ENCODE measurements around the gene KIAA0930. TPM values are rescaled to one million over a fixed set of nuclear protein-coding genes. Genes with fewer than 3 reads are reported as not detected.
A peak's percentile ranks its signal among the peaks of the same experiment; 100 is the strongest.

Gene KIAA0930
- total and polyA plus RNA-seq, 3 donors from 2014 or later, result 62.4 to 77.5 (median 62.9) TPM

DNA sequence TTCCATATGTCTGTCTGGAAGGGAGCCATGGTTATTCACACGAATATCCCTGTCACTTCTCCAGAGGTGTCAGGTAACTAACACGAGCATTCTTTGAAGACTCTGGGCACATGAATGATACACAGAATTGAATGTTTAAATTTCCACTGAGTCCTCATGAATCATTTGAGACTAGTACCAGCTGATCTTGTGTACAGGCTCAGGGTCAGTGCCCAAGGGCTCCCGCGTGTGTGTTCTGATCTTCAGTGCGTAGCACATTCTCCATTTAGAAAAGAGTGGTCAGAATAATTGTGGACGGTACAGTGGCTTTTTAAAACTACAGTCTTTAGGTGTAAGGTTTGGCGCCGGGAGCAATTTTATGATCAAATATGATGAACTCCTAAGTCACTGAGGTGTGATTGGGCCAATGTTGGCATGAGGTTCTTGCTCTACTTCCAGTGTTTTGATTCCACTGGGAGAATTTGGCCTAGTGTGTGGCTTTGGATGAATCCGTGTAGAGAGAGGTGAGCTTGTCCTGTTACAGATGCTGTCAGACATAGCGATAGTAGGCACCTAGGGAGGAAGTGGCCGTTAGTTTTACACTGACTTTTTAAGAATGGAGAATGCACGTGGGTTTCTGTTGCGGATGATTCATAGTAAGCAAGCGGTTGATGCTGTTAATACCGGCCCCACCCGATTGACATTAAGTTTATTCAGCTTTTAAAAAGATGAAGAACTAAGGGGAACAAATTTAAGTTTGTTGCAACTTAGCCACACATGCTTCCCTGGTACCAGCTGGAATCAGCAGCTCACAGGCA, 54.8 kb downstream of the KIAA0930 start:
- Histone ChIP-seq H3K4me3 (no peak overlapping the region), H3K27me3 (no peaks in the 10 kb centered on the region), H3K36me3 (ENCODE audit: low read depth, missing control alignments) (no peaks in the 10 kb centered on the region), H3K4me1 (peaks cover 17% of the 10 kb centered on the region), H3K27ac (no peak overlapping the region), H3K9me3 (no peaks in the 10 kb centered on the region)
- no peak for TF ChIP-seq CTCF (IDR thresholded peaks at IDR 0.05)
- TF ChIP-seq POLR2A (IDR thresholded peaks at IDR 0.05), result no peak
- 86 to 90% methylated on average over 16 of the region's 16 CpGs for WGBS, 2 donors
- DNase-seq, result peak; percentile 13
- intact Hi-C loops (cut with DNase I; ENCODE audit: low total_unique reads), result no loop called here

DNA sequence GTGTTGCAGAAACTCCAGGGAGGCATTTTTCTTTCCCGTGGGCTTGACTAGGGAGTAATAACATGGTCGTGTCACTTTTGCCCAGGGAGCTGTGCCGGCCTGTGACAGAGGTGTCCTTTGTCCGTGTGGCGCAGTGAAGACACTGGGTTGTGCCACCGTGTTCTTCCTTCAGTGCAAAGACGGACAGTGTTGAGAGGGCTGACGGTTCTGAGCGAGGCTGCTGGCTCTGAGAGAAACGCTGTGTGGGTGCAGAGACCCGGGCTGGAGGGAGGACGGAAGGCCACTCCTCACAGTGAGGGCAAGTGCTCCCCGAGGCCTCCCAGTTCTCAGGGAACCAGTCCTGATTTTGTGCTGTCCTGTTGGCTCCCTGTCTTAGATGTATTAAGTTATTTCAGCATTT, 56.7 kb downstream of the KIAA0930 start:
- Histone ChIP-seq H3K4me3 (no peak overlapping the region), H3K4me1 (peaks cover 6% of the 10 kb centered on the region), H3K36me3 (ENCODE audit: low read depth, missing control alignments) (no peaks in the 10 kb centered on the region), H3K9me3 (no peaks in the 10 kb centered on the region), H3K27me3 (no peaks in the 10 kb centered on the region), H3K27ac (no peak overlapping the region)
- 91 to 94% methylated on average over 11 to 13 of the region's 13 CpGs for WGBS, 2 donors
- intact Hi-C loops (cut with DNase I; ENCODE audit: low total_unique reads), result no loop called here
- DNase-seq, result no peak
- TF ChIP-seq POLR2A (IDR thresholded peaks at IDR 0.05) (no peak), CTCF (IDR thresholded peaks at IDR 0.05) (no peak)

DNA sequence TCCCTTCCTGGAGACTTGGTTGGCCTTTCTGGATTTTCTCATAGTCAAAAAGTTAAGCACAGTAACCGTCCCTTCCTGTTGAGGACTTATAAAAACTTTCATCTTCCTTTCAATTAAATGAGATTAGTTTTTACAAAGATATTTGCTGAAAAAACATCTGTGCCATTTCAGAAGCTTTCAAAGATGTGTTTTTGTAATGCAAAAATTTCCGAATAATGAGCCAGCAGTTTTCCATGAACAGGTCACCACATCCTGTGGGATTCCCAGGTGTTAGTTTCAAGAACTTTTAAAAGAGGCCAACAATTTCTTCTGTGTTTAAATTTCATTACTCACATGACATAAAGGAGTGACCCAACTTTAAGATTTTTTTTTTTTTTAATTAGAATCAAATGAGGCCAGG, 58.9 kb downstream of the KIAA0930 start:
- intact Hi-C loops (cut with DNase I; ENCODE audit: low total_unique reads), result no loop called here
- Histone ChIP-seq H3K27ac (no peak overlapping the region), H3K27me3 (no peaks in the 10 kb centered on the region), H3K4me3 (no peak overlapping the region), H3K4me1 (no peaks in the 10 kb centered on the region), H3K36me3 (ENCODE audit: low read depth, missing control alignments) (no peaks in the 10 kb centered on the region), H3K9me3 (no peaks in the 10 kb centered on the region)
- TF ChIP-seq POLR2A (IDR thresholded peaks at IDR 0.05) (no peak), CTCF (IDR thresholded peaks at IDR 0.05) (no peak)
- WGBS, 2 donors, result 88 to 92% methylated on average over 2 of the region's 2 CpGs
- no peak for DNase-seq

DNA sequence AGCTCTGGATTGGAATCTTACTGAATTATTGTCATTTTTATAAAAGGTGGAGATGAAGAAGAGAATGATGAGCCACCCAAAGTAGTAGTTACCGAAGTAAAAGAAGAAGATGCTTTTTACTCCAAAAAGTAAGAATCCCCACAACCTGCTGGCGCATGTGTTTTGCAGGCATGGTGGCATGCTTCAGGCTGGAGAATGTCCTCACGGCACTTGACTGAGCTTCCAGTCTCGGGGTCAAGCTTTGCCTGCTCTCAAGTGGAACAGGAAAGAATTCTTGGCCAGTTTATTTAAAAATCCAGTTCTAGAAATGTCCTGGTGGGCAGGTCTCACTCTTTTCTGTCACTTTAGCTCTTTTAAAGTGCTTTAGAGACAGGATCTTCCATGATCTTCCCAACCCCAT, 59.5 kb downstream of the KIAA0930 start:
- Histone ChIP-seq H3K9me3 (no peaks in the 10 kb centered on the region), H3K27ac (no peak overlapping the region), H3K4me3 (no peak overlapping the region), H3K36me3 (ENCODE audit: low read depth, missing control alignments) (no peaks in the 10 kb centered on the region), H3K4me1 (no peaks in the 10 kb centered on the region), H3K27me3 (no peaks in the 10 kb centered on the region)
- DNase-seq, result no peak
- WGBS, 2 donors, result 95 to 97% methylated on average over 4 of the region's 4 CpGs
- no peak for TF ChIP-seq CTCF (IDR thresholded peaks at IDR 0.05)
- TF ChIP-seq POLR2A (IDR thresholded peaks at IDR 0.05), result no peak
- intact Hi-C loops (cut with DNase I; ENCODE audit: low total_unique reads), result no loop called here

GRCh38 chr22:45180146-45180679, 60.5 kb downstream of the KIAA0930 start:
- Histone ChIP-seq H3K4me1 (no peaks in the 10 kb centered on the region), H3K27ac (no peak overlapping the region), H3K4me3 (no peak overlapping the region), H3K27me3 (no peaks in the 10 kb centered on the region), H3K9me3 (no peaks in the 10 kb centered on the region), H3K36me3 (ENCODE audit: low read depth, missing control alignments) (no peaks in the 10 kb centered on the region)
- TF ChIP-seq POLR2A (IDR thresholded peaks at IDR 0.05) (no peak), CTCF (IDR thresholded peaks at IDR 0.05) (no peak)
- WGBS, 2 donors, result 88 to 89% methylated on average over 14 of the region's 14 CpGs
- no peak for DNase-seq
- intact Hi-C loops (cut with DNase I; ENCODE audit: low total_unique reads), result no loop called here

All from testis (tissue), 3 donors.